Neural cell (in vitro differentiated cells): Measurements from ENCODE around the gene LHPP. TPM values are rescaled to one million over a fixed set of nuclear protein-coding genes. Genes with fewer than 3 reads are reported as not detected.

Experiments
- H2AFZ ChIP-seq: fragments of 200-600, 300-800 bp; sonication (generic), shearing (Covaris generic); 2 replicates; pipeline ENCODE4 v1.6.0; 2014; ENCODE audit warnings: low read depth, mild to moderate bottlenecking, antibody characterized with exemption, low read length, moderate library complexity
- H3F3A ChIP-seq: fragments of 200-600 bp; shearing (Covaris generic); 2 replicates; pipeline ENCODE4 v1.6.1; 2016; ENCODE audit warnings: mild to moderate bottlenecking, moderate library complexity, mixed read lengths, antibody characterized with exemption, low read length; ENCODE audit not compliant: insufficient read depth, poor library complexity, severe bottlenecking
- H3K27ac ChIP-seq: fragments of 200-600, 300-800 bp; sonication (generic), shearing (Covaris generic); 2 replicates; pipeline ENCODE4 v1.5.1; 2014; ENCODE audit warnings: mild to moderate bottlenecking, low read length, moderate library complexity
- H3K27me3 ChIP-seq: fragments of 300-800, 200-600 bp; sonication (generic), shearing (Covaris generic); 2 replicates; pipeline ENCODE4 v1.6.0; 2014; ENCODE audit warnings: mild to moderate bottlenecking, low read depth, low read length, moderate library complexity; ENCODE audit not compliant: insufficient read depth
- H3K36me3 ChIP-seq: fragments of 300-800, 200-600 bp; sonication (generic), shearing (Covaris generic); 2 replicates; pipeline ENCODE4 v1.5.1; 2014; ENCODE audit warnings: mild to moderate bottlenecking, antibody characterized with exemption, low read length, moderate library complexity; ENCODE audit not compliant: insufficient read depth
- H3K4me2 ChIP-seq: fragments of 300-800, 200-600 bp; sonication (generic), shearing (Covaris generic); 2 replicates; pipeline ENCODE4 v1.6.0; 2014; ENCODE audit warnings: mild to moderate bottlenecking, low read length
- H3K4me3 ChIP-seq: fragments of 300-800, 200-600 bp; sonication (generic), shearing (Covaris generic); 2 replicates; pipeline ENCODE4 v1.5.1; 2014; ENCODE audit warnings: mild to moderate bottlenecking, low read length, moderate library complexity
- H3K79me2 ChIP-seq: fragments of 200-600 bp; shearing (Covaris generic); replicated peaks from 2 replicates; pipeline ENCODE4 v1.6.0; 2014; ENCODE audit warnings: mild to moderate bottlenecking, low read length, moderate library complexity; ENCODE audit not compliant: insufficient read depth
- H3K9ac ChIP-seq: fragments of 300-800, 200-600 bp; sonication (generic), shearing (Covaris generic); 2 replicates; pipeline ENCODE4 v1.6.1; 2016; ENCODE audit warnings: mild to moderate bottlenecking, low read length, mixed read lengths
- H3K9me2 ChIP-seq: fragments of 200-600 bp; shearing (Covaris generic); 2 replicates; pipeline ENCODE4 v1.6.1; 2016; ENCODE audit warnings: mild to moderate bottlenecking, low read length, mixed read lengths; ENCODE audit not compliant: insufficient read depth
- H3K9me3 ChIP-seq: fragments of 200-600, 300-800 bp; sonication (generic), shearing (Covaris generic); 2 replicates; pipeline ENCODE4 v1.6.1; 2016; ENCODE audit warnings: mild to moderate bottlenecking, mixed run types, low read length, moderate library complexity, mixed read lengths
- H4K20me1 ChIP-seq: fragments of 200-600 bp; shearing (Covaris generic); 2 replicates; pipeline ENCODE4 v1.6.1; 2016; ENCODE audit warnings: mild to moderate bottlenecking, mixed run types; ENCODE audit not compliant: insufficient read depth
- CTCF ChIP-seq: fragments of 450-650 bp; IDR thresholded peaks from 2 replicates; pipeline ENCODE4 v1.5.1; 2014; ENCODE audit warnings: antibody characterized with exemption, mild to moderate bottlenecking, moderate library complexity; ENCODE audit not compliant: poor library complexity, severe bottlenecking
- EP300 ChIP-seq: fragments of 450-650 bp; conservative IDR thresholded peaks from 2 replicates; pipeline ENCODE4 v1.6.1; 2014; ENCODE audit warnings: antibody characterized with exemption, mild to moderate bottlenecking, moderate library complexity; ENCODE audit not compliant: poor library complexity, severe bottlenecking
- EZH2 ChIP-seq: fragments of 200-600, 300-800 bp; shearing (Covaris generic), sonication (generic); IDR thresholded peaks from 2 replicates; pipeline ENCODE4 v1.6.1; 2014; ENCODE audit warnings: antibody characterized with exemption, low read length, borderline replicate concordance, mild to moderate bottlenecking; ENCODE audit not compliant: insufficient read depth, poor library complexity, severe bottlenecking
- MXI1 ChIP-seq: fragments of 450-650 bp; conservative IDR thresholded peaks from 2 replicates; pipeline ENCODE4 v1.6.1; 2014; ENCODE audit warnings: antibody characterized with exemption, mild to moderate bottlenecking; ENCODE audit not compliant: poor library complexity, severe bottlenecking
- POLR2AphosphoS5 ChIP-seq: IDR thresholded peaks from 2 replicates; pipeline ENCODE4 v1.6.1; 2012
- RAD21 ChIP-seq: fragments of 450-650 bp; conservative IDR thresholded peaks from 2 replicates; pipeline ENCODE4 v1.6.1; 2014; ENCODE audit warnings: antibody characterized with exemption, mild to moderate bottlenecking, moderate library complexity
- REST ChIP-seq: IDR thresholded peaks from 2 replicates; pipeline ENCODE4 v1.6.1; 2012; ENCODE audit warnings: borderline replicate concordance
- SMC3 ChIP-seq: fragments of 450-650 bp; conservative IDR thresholded peaks from 2 replicates; pipeline ENCODE4 v1.6.1; 2014; ENCODE audit warnings: antibody characterized with exemption, mild to moderate bottlenecking, moderate library complexity; ENCODE audit not compliant: poor library complexity
- TAF1 ChIP-seq: IDR thresholded peaks from 2 replicates; pipeline ENCODE4 v1.6.1; 2012; ENCODE audit warnings: low read depth
- polyA plus RNA-seq: library from polyadenylated mRNA; depleted of rRNA; stranded (reverse); fragments of >200 nt; gene quantifications from 2 replicates; pipeline ENCODE4 v1.2.3, GENCODE V29; 2014

The LHPP gene
- polyA plus RNA-seq, 1 donor from 2014 or later, result 16.0 TPM

- no peaks in the 10 kb centered on the region for H3K9me2 ChIP-seq
- H2AFZ ChIP-seq, result no peak overlapping the region
- H3K27me3 ChIP-seq, result no peaks in the 10 kb centered on the region
- H3K36me3 ChIP-seq, result no peaks in the 10 kb centered on the region
- no peak overlapping the region for H3K4me3 ChIP-seq
- no peaks in the 10 kb centered on the region for H3K9me3 ChIP-seq
- no peak overlapping the region for H3K9ac ChIP-seq
- TF ChIP-seq EZH2 (no peak), CTCF (no peak), POLR2AphosphoS5 (no peak), RAD21 (no peak), EP300 (no peak), SMC3 (no peak), TAF1 (no peak), MXI1 (no peak), REST (no peak)
- H3K79me2 ChIP-seq, result no peaks in the 10 kb centered on the region
- H3K4me2 ChIP-seq, result no peak overlapping the region
- no peak overlapping the region for H3K27ac ChIP-seq
- H4K20me1 ChIP-seq, result no peaks in the 10 kb centered on the region
- H3F3A ChIP-seq, result no peaks in the 10 kb centered on the region
Measured at GRCh38 chr10:124615259-124615658, 153.6 kb downstream of the LHPP start.

DNA sequence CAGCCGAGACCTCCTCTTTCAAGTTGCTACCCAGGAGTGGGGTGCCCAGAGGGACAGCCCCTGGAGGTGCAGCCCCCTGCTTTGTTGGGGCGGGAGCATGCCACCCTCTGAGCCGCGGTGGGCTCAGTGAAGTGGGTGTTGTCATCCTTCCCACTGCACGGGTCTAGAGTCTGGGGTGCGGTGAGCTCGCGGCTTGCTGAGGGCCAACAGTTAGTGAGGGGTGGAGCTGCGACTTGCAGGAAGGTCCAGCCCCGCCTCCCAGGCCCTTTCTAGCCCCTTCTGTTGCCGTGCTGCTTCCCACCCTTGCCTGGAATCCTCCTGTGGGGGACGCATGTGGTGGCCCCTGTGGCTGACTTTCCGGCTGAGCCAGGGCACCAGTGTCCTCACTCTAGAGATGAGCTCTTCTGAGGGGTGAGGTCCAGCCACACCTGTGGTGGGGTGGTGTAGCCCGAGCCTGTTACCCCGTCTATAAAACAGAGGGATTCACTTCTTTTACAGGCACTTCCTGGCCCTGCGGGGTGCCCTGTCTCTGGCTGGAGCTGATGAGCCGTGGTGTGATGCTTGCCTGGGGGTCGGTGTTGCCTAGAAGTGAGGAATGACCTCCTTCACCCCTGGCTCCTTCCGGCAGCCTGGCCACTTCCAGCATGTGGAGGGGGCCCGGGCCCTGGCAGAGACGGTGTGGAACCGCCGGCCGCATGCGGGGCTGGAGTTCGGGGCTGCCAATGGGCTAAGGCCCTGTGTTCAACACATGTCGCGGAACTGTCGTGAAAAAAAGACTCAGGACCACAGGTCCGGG, 154.6 kb downstream of the LHPP start:
- Histone ChIP-seq H3K36me3 (no peaks in the 10 kb centered on the region), H3K27me3 (no peaks in the 10 kb centered on the region), H3K9me3 (no peaks in the 10 kb centered on the region), H3F3A (no peaks in the 10 kb centered on the region), H3K27ac (no peak overlapping the region), H3K4me2 (no peak overlapping the region), H4K20me1 (no peaks in the 10 kb centered on the region), H3K79me2 (no peaks in the 10 kb centered on the region), H2AFZ (no peak overlapping the region), H3K9me2 (no peaks in the 10 kb centered on the region), H3K9ac (no peak overlapping the region), H3K4me3 (no peak overlapping the region)
- TF ChIP-seq EZH2, result no peak
- no peak for TF ChIP-seq RAD21
- no peak for TF ChIP-seq POLR2AphosphoS5
- TF ChIP-seq EP300, result no peak
- no peak for TF ChIP-seq TAF1
- TF ChIP-seq REST, result no peak
- no peak for TF ChIP-seq SMC3
- no peak for TF ChIP-seq CTCF
- TF ChIP-seq MXI1, result no peak
